ENCODE results near the gene NSF. TPM values are rescaled to one million over a fixed set of nuclear protein-coding genes. Genes with fewer than 3 reads are reported as not detected.

NSF gene
- total and polyA plus RNA-seq, 10 of the 15 experiments (the other 5 are each of a cell fraction or from before 2014, with no cell fraction given) = 6.8 to 25.6 (median 16.8) TPM

DNA sequence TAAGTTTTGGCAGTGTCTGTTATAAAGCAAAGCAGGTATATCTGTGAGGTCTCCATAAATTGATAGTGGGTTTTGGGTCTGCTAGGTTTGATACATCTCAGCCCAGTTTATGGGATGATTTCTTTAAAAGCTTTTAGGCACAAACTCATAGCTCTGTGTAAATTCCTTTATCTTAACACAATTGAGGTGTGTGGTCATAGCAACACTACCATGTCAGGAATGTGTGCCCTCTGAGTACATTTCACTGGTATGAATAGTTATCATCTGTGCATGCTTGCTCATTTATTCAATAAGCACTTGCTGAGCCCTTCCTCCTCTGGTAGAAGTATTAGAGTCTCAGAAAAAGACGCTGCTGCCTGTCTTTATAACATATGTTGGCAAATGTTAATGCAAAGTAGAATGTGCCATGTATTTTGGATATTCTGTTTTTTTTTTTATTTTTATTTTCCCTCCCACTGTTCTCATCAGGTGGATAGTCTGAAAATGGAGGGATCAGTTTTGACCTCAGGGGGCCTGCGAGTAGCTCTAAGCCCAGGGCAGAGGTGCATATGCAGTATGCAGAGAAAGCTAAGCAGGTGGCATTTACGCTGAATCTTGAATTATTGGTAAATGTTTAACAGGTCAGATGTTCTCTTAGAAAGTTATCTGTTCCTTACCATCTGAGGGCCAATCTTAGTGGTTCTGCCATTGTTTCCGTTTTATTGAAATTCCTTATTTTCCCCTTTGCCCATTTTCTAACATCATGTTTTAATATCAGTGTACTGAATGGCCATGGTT, 137.3 kb downstream of the NSF start:
- no peak overlapping the region for H2AFZ ChIP-seq (ENCODE audit: control insufficient read depth, low read depth, low read length)
- WGBS (ENCODE audit: insufficient coverage, insufficient replicate concordance, low lambda C conversion rate, missing lambda C conversion rate) = 84% methylated on average over 4 of the region's 4 CpGs
- H3K27me3 ChIP-seq (replicated peaks in 1 of 2; ENCODE audit: control insufficient read depth in 2 of 2, insufficient read depth in 2 of 2, low read length in 1 of 2) = no peaks in the 10 kb centered on the region
- H3K9me3 ChIP-seq (replicated peaks; ENCODE audit: control insufficient read depth, insufficient read depth, low read length) = no peaks in the 10 kb centered on the region
- no peak overlapping the region for H3K4me3 ChIP-seq
- no peak overlapping the region for H3K4me2 ChIP-seq (ENCODE audit: control insufficient read depth, insufficient read depth)
- ChIA-PET CTCF (interaction anchor here (0.6 kb wide), 1 partner anchor 23 kb away, joined by 3 read pairs; no protein-coding TSS in a partner anchor), POLR2A (no interaction called here), RAD21 (ENCODE audit: unreplicated experiment) (no interaction called here), SMC1A (ENCODE audit: uncharacterized antibody, unreplicated experiment) (interaction anchor here (0.6 to 1.2 kb wide), 4 partner anchors 9 to 781 kb away, joined by 3 read pairs; no protein-coding TSS in a partner anchor)
- ATAC-seq (no peak), FAIRE-seq (no peak), DNase-seq (ENCODE audit: low read depth, low spot score) (no peak)
- no peak overlapping the region for H3K9ac ChIP-seq (ENCODE audit: control insufficient read depth, insufficient read depth, low read length)
- H3K27ac ChIP-seq (ENCODE audit: control insufficient read depth, insufficient read depth) = no peak overlapping the region
- no TSS peak for BruUV-seq (replicated peaks)
- H3K4me1 ChIP-seq (ENCODE audit: control insufficient read depth, insufficient read depth, low read length) = 0 out of 2 replicates have a peak, but pooled peaks cover 3% of the 10 kb centered on the region
- H3K79me2 ChIP-seq (ENCODE audit: control insufficient read depth, insufficient read depth, low read length) = no peaks in the 10 kb centered on the region
- peaks cover 0 to 5% of the 10 kb centered on the region in 2 experiments; a peak in 1 of 4 replicates for H3K36me3 ChIP-seq (ENCODE audit: control insufficient read depth in 2 of 2, insufficient read depth in 2 of 2, low read length in 1 of 2)
- no peaks in the 10 kb centered on the region for H4K20me1 ChIP-seq (ENCODE audit: control insufficient read depth, insufficient read depth)
- in situ Hi-C loops (cut with MboI) (loop anchor here (5.0 kb wide), 1 partner anchor 35 kb away; no protein-coding TSS in a partner anchor), intact Hi-C loops (cut with micrococcal nuclease; ENCODE audit: unreplicated experiment) (no loop called here)
- TF ChIP-seq, protein P1, sequence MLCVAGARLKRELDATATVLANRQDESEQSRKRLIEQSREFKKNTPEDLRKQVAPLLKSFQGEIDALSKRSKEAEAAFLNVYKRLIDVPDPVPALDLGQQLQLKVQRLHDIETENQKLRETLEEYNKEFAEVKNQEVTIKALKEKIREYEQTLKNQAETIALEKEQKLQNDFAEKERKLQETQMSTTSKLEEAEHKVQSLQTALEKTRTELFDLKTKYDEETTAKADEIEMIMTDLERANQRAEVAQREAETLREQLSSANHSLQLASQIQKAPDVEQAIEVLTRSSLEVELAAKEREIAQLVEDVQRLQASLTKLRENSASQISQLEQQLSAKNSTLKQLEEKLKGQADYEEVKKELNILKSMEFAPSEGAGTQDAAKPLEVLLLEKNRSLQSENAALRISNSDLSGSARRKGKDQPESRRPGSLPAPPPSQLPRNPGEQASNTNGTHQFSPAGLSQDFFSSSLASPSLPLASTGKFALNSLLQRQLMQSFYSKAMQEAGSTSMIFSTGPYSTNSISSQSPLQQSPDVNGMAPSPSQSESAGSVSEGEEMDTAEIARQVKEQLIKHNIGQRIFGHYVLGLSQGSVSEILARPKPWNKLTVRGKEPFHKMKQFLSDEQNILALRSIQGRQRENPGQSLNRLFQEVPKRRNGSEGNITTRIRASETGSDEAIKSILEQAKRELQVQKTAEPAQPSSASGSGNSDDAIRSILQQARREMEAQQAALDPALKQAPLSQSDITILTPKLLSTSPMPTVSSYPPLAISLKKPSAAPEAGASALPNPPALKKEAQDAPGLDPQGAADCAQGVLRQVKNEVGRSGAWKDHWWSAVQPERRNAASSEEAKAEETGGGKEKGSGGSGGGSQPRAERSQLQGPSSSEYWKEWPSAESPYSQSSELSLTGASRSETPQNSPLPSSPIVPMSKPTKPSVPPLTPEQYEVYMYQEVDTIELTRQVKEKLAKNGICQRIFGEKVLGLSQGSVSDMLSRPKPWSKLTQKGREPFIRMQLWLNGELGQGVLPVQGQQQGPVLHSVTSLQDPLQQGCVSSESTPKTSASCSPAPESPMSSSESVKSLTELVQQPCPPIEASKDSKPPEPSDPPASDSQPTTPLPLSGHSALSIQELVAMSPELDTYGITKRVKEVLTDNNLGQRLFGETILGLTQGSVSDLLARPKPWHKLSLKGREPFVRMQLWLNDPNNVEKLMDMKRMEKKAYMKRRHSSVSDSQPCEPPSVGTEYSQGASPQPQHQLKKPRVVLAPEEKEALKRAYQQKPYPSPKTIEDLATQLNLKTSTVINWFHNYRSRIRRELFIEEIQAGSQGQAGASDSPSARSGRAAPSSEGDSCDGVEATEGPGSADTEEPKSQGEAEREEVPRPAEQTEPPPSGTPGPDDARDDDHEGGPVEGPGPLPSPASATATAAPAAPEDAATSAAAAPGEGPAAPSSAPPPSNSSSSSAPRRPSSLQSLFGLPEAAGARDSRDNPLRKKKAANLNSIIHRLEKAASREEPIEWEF (IDR thresholded peaks at IDR 0.05; ENCODE audit: insufficient replicate concordance, low read depth, low read length) = no peak
- TF ChIP-seq, protein P2, sequence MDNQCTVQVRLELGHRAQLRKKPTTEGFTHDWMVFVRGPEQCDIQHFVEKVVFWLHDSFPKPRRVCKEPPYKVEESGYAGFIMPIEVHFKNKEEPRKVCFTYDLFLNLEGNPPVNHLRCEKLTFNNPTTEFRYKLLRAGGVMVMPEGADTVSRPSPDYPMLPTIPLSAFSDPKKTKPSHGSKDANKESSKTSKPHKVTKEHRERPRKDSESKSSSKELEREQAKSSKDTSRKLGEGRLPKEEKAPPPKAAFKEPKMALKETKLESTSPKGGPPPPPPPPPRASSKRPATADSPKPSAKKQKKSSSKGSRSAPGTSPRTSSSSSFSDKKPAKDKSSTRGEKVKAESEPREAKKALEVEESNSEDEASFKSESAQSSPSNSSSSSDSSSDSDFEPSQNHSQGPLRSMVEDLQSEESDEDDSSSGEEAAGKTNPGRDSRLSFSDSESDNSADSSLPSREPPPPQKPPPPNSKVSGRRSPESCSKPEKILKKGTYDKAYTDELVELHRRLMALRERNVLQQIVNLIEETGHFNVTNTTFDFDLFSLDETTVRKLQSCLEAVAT (IDR thresholded peaks at IDR 0.05) = no peak

All from GM12878 (cell line).